HCT116 (cell line): ENCODE measurements around the gene ZIC4. TPM values are rescaled to one million over a fixed set of nuclear protein-coding genes. Genes with fewer than 3 reads are reported as not detected.

ENCODE experiments used
- ATAC-seq: fragments of 200-7000 bp; cut with Tn5 transposase; 2 replicates; pipeline ENCODE4 v1.9.1; 2020; ENCODE audit warnings: mild to moderate bottlenecking, moderate library complexity
- BruUV-seq: library from RNA; stranded (reverse); fragments of 400-500 nt; replicated peaks from 2 replicates; lab custom pipeline; 2021; lab: Mats Ljungman, UMichigan
- CTCF ChIA-PET: fragments of 300-600 bp; sonication (Branson Sonifier 250); formaldehyde crosslinking; loops from one replicate; lab custom pipeline; 2021; ENCODE audit warnings: antibody characterized with exemption; lab: Charles Lee
- POLR2A ChIA-PET: fragments of 300-600, 350-600 bp; sonication (Branson Sonifier 250); formaldehyde crosslinking; loops from one replicate; lab custom pipeline; 2021; ENCODE audit warnings: antibody characterized with exemption; lab: Charles Lee
- RAD21 ChIA-PET, 2 experiments: fragments of 300-600 bp; sonication (Branson Sonifier 250); formaldehyde crosslinking; loops; one replicate each; lab custom pipeline; 2023; ENCODE audit warnings: low total read pairs in 2 of 2; ENCODE audit not compliant: uncharacterized antibody in 2 of 2, unreplicated experiment in 2 of 2, low non-redundant PET in 1 of 2; lab: Charles Lee
- DNase-seq: peaks from one replicate; pipeline ENCODE4 v3.0.0-alpha.2; 2010; ENCODE audit warnings: low read depth, low spot score
- H2AFZ ChIP-seq: fragments of 200-600 bp; shearing (Covaris generic), sonication (generic); 2 replicates; pipeline ENCODE4 v1.6.1; 2017; ENCODE audit warnings: low read depth, mixed run types, mixed read lengths, antibody characterized with exemption, low read length; ENCODE audit not compliant: poor library complexity, severe bottlenecking
- H3K27ac ChIP-seq: 2 replicates; pipeline ENCODE4 v1.5.1; 2012; ENCODE audit warnings: low read depth, low read length
- H3K27me3 ChIP-seq: fragments of 200-600 bp; sonication (generic); 2 replicates; pipeline ENCODE4 v1.6.1; 2016; ENCODE audit warnings: mixed run types, low read length, mixed read lengths; ENCODE audit not compliant: insufficient read depth
- H3K36me3 ChIP-seq, 2 experiments: fragments of 200-500 bp in 1 of 2; fragments of 200-600 bp in 1 of 2; sonication (Bioruptor generic) in 1 of 2; sonication (generic) in 1 of 2; 2 replicates each; pipeline versions ENCODE4 v1.5.1 to v1.6.1; 2014 to 2016; ENCODE audit warnings: low read length in 2 of 2, inconsistent platforms in 1 of 2, mixed read lengths in 1 of 2, mixed run types in 1 of 2; ENCODE audit not compliant: insufficient read depth in 2 of 2, control insufficient read depth in 1 of 2
- H3K4me1 ChIP-seq, 2 experiments: fragments of 200-600 bp in 1 of 2; sonication (generic) in 1 of 2; 2 replicates each; pipeline versions ENCODE4 v1.5.1 to v1.6.1; 2012 to 2017; ENCODE audit warnings: low read length in 2 of 2, inconsistent platforms in 1 of 2, mild to moderate bottlenecking in 1 of 2, mixed read lengths in 1 of 2, mixed run types in 1 of 2, moderate library complexity in 1 of 2; ENCODE audit not compliant: insufficient read depth in 2 of 2, control insufficient read depth in 1 of 2
- H3K4me2 ChIP-seq: fragments of 200-600 bp; sonication (generic); 2 replicates; pipeline ENCODE4 v1.6.1; 2017; ENCODE audit warnings: mixed run types, low read length, mixed read lengths
- H3K4me3 ChIP-seq, 2 experiments: fragments of 200-600 bp in 1 of 2; sonication (generic) in 1 of 2; replicated peaks in 1 of 2; 2 replicates each; pipeline ENCODE4 v1.5.1; 2011 to 2016; ENCODE audit warnings: low read length in 2 of 2, control low read depth in 1 of 2, low read depth in 1 of 2, mild to moderate bottlenecking in 1 of 2, mixed read lengths in 1 of 2, mixed run types in 1 of 2
- H3K79me2 ChIP-seq: fragments of 200-600 bp; sonication (generic); 2 replicates; pipeline ENCODE4 v1.6.1; 2017; ENCODE audit warnings: mild to moderate bottlenecking, mixed run types, low read length, moderate library complexity, mixed read lengths; ENCODE audit not compliant: insufficient read depth
- H3K9ac ChIP-seq: fragments of 200-600 bp; sonication (generic); 2 replicates; pipeline ENCODE4 v1.6.1; 2016; ENCODE audit warnings: low read length, mixed read lengths
- H3K9me2 ChIP-seq: fragments of 200-600 bp; sonication (generic), shearing (Covaris generic); 2 replicates; pipeline ENCODE4 v1.6.1; 2017; ENCODE audit warnings: mixed run types, mild to moderate bottlenecking, moderate library complexity; ENCODE audit not compliant: insufficient read depth
- H3K9me3 ChIP-seq, 2 experiments: fragments of 200-500 bp in 1 of 2; fragments of 200-600 bp in 1 of 2; sonication (Bioruptor generic) in 1 of 2; sonication (generic) in 1 of 2; 2 replicates each; pipeline ENCODE4 v1.6.1; 2014 to 2017; ENCODE audit warnings: low read length in 2 of 2, mixed read lengths in 2 of 2, inconsistent platforms in 1 of 2, low read depth in 1 of 2, mild to moderate bottlenecking in 1 of 2, mixed run types in 1 of 2, moderate library complexity in 1 of 2; ENCODE audit not compliant: control insufficient read depth in 1 of 2, insufficient read depth in 1 of 2
- H4K20me1 ChIP-seq: fragments of 200-600 bp; sonication (generic), shearing (Covaris generic); 2 replicates; pipeline ENCODE4 v1.6.1; 2017; ENCODE audit warnings: mixed run types, mild to moderate bottlenecking, moderate library complexity; ENCODE audit not compliant: insufficient read depth
- CTCF ChIP-seq, 3 experiments: fragments of 200-600 bp in 1 of 3; sonication (generic) in 1 of 3; IDR thresholded peaks in 2 of 3; conservative IDR thresholded peaks in 1 of 3; 2 replicates each; pipeline ENCODE4 v1.5.1; 2012 to 2017; ENCODE audit warnings: low read depth in 2 of 3, low read length in 2 of 3, antibody characterized with exemption in 1 of 3, borderline replicate concordance in 1 of 3, control low read depth in 1 of 3, mild to moderate bottlenecking in 1 of 3, mixed read lengths in 1 of 3, mixed run types in 1 of 3, moderate library complexity in 1 of 3; ENCODE audit not compliant: insufficient read depth in 1 of 3
- EZH2 ChIP-seq: fragments of 200-600 bp; sonication (generic); IDR thresholded peaks from 2 replicates; pipeline ENCODE4 v1.6.1; 2017; ENCODE audit warnings: antibody characterized with exemption, mixed run types
- EZH2phosphoT487 ChIP-seq: fragments of 200-600 bp; IDR thresholded peaks from 2 replicates; pipeline ENCODE4 v1.6.1; 2018; ENCODE audit warnings: antibody characterized with exemption, borderline replicate concordance
- MAX ChIP-seq: IDR thresholded peaks from 2 replicates; pipeline ENCODE4 v1.6.1; 2012
- SIN3A ChIP-seq: IDR thresholded peaks from 2 replicates; pipeline ENCODE4 v1.6.1; 2012; ENCODE audit warnings: low read depth
- TCF7L2 ChIP-seq: IDR thresholded peaks from 2 replicates; pipeline ENCODE4 v1.7.0; 2011; ENCODE audit warnings: borderline replicate concordance, inconsistent platforms; ENCODE audit not compliant: insufficient read depth, insufficient read length; ENCODE audit errors: extremely low read depth
- intact Hi-C: fragments of 100-400 bp; cut with micrococcal nuclease; formaldehyde crosslinking; loops from 2 replicates; pipeline ENCODE4 v1.10.0; 2022
- total RNA-seq: library from RNA; stranded (reverse); gene quantifications from one replicate; pipeline ENCODE4 v1.2.1, GENCODE V29; 2021; ENCODE audit not compliant: unreplicated experiment
- TF ChIP-seq, protein P1 (sequence below): IDR thresholded peaks from 2 replicates; pipeline ENCODE4 v1.6.1; 2012; ENCODE audit warnings: low read depth

ZIC4 gene
- total RNA-seq, 1 experiment from 2014 or later = not detected

- no TSS peak for BruUV-seq
- Histone ChIP-seq H3K27ac (no peak overlapping the region), H3K27me3 (no peaks in the 10 kb centered on the region), H4K20me1 (no peaks in the 10 kb centered on the region), H3K4me1 (0 out of 4 replicates have a peak, but pooled peaks cover 0 to 3% of the 10 kb centered on the region in 2 experiments), H3K9me3 (no peaks in the 10 kb centered on the region), H3K79me2 (no peaks in the 10 kb centered on the region)
- RAD21 ChIA-PET = no interaction called here
- no peak for DNase-seq
- intact Hi-C loops = no loop called here
- POLR2A ChIA-PET = no interaction called here
- TF ChIP-seq EZH2 = no peak
- no peak for TF ChIP-seq SIN3A
- no peak for TF ChIP-seq MAX
- TF ChIP-seq CTCF (IDR thresholded peaks at IDR 0.05 in 2 of 3, conservative IDR thresholded peaks at IDR 0.05 in 1 of 3; ENCODE audit: borderline replicate concordance in 1 of 3, insufficient read depth in 1 of 3, low read depth in 2 of 3, low read length in 2 of 3) = no peak
- TF ChIP-seq TCF7L2 = no peak
- TF ChIP-seq, protein P1, sequence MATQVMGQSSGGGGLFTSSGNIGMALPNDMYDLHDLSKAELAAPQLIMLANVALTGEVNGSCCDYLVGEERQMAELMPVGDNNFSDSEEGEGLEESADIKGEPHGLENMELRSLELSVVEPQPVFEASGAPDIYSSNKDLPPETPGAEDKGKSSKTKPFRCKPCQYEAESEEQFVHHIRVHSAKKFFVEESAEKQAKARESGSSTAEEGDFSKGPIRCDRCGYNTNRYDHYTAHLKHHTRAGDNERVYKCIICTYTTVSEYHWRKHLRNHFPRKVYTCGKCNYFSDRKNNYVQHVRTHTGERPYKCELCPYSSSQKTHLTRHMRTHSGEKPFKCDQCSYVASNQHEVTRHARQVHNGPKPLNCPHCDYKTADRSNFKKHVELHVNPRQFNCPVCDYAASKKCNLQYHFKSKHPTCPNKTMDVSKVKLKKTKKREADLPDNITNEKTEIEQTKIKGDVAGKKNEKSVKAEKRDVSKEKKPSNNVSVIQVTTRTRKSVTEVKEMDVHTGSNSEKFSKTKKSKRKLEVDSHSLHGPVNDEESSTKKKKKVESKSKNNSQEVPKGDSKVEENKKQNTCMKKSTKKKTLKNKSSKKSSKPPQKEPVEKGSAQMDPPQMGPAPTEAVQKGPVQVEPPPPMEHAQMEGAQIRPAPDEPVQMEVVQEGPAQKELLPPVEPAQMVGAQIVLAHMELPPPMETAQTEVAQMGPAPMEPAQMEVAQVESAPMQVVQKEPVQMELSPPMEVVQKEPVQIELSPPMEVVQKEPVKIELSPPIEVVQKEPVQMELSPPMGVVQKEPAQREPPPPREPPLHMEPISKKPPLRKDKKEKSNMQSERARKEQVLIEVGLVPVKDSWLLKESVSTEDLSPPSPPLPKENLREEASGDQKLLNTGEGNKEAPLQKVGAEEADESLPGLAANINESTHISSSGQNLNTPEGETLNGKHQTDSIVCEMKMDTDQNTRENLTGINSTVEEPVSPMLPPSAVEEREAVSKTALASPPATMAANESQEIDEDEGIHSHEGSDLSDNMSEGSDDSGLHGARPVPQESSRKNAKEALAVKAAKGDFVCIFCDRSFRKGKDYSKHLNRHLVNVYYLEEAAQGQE = no peak
- no peak for TF ChIP-seq EZH2phosphoT487
- TF ChIP-seq, all 23 proteins: peak for 0
- Histone ChIP-seq H3K4me3 (no peak overlapping the region), H3K36me3 (no peaks in the 10 kb centered on the region), H3K9ac (no peak overlapping the region), H3K4me2 (no peak overlapping the region), H3K9me2 (no peaks in the 10 kb centered on the region), H2AFZ (no peak overlapping the region)
- no peak for ATAC-seq
- CTCF ChIA-PET = no interaction called here
These were observed 4.2 kb downstream of the ZIC4 start for GRCh38 chr3:147402159-147402558.
